ENCODE data around the gene RLN3. TPM values are rescaled to one million over a fixed set of nuclear protein-coding genes. Genes with fewer than 3 reads are reported as not detected.
"Not testable (repeated sequence)": the region's sequence is repeated elsewhere in the genome, so short reads cannot be mapped to it uniquely, and the experiment has no call there.

RLN3 gene
- total RNA-seq, 1 donor from 2014 or later = not detected

DNA sequence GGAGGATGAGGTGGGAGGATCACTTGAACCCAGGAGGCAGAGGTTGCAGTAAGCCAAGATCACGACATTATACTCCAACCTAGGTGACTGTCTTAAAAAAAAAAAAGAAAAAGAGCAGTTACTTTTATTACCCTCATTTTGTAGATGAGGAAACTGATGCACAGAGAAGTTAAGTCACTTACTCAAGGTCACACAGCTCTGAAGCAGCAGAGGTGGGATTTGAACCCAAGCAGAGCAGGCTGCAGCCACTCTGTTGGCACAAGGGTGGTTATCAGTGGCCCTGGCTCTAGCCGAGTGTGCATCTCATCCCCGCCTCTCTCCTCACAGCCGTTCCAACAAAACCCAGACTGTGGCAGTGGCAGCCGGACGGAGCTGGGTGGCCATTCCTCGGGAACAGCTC, 11.2 kb downstream of the RLN3 start:
- no peak overlapping the region for H3K27ac Mint-ChIP-seq
- ATAC-seq (ENCODE audit: low read depth) (no peak), DNase-seq (no peak)
- CTCF ChIA-PET = no interaction called here
- POLR2A ChIA-PET = interaction anchor here (0.5 kb wide), 1 partner anchor 183 kb away, joined by 11 read pairs; no protein-coding TSS in a partner anchor
- H3K4me1 Mint-ChIP-seq = peaks cover 14% of the 10 kb centered on the region
- intact Hi-C loops (cut with micrococcal nuclease) = no loop called here
- no peak for TF ChIP-seq CTCF (IDR thresholded peaks at IDR 0.05)
- peaks cover 61% of the 10 kb centered on the region for H3K36me3 Mint-ChIP-seq (ENCODE audit: low read depth)
- H3K27me3 Mint-ChIP-seq = no peaks in the 10 kb centered on the region
- no peaks in the 10 kb centered on the region for H3K9me3 Mint-ChIP-seq
- no peak overlapping the region for H3K4me3 Mint-ChIP-seq

DNA sequence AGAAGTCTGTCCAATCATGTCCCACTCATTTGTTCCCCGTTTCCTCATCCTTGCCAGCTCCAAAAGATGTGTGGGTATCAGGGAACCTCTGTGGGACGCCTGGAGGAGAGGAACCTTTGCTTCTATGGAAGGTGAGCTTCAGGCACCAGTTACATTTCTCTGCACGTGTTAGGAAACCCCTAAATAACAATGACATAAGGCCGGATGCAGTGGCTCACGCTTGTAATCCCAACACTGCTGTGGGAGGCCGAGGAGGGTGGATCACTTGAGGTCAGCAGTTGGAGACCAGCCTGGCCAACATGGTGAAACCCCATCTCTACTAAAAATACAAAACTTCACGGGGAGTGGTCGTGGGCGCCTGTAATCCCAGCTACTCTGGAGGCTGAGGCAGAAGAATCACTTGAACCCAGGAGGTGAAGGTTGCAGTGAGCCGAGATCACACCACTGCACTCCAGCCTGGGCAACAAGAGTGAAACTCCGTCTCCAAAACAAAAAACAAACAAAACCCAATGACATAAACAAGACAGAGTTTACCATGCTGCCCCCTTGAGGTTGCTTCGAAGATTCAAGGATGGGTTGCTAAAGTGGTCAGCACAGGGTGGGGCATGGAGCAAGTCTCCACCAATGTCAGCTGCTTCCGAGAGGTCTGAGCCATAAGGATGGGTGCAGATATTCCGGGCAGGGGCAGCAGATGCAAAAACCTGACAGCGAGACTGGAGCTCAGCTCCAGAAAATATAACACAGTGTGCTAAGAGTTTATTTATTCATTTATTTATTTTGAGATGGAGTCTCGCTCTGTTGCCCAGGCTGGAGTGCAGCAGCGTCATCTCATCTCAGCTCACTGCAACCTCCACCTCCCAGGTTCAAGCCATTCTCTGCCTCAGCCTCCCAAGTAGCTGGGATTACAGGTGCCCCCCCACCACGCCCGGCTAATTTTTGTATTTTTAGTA, 15.0 kb downstream of the RLN3 start:
- ChIA-PET POLR2A (interaction anchor here (0.6 to 2.0 kb wide), 5 partner anchors 11 to 137 kb away, joined by 3 to 9 read pairs (median 5); partner anchors contain the start of genes BRME1, CC2D1A, DCAF15 and IL27RA), CTCF (interaction anchor here (0.7 to 1.9 kb wide), 8 partner anchors 10 to 206 kb away, joined by 3 to 10 read pairs (median 3); partner anchors contain the start of gene DCAF15)
- H3K4me1 Mint-ChIP-seq = peaks cover 13% of the 10 kb centered on the region
- peak overlapping the region; percentile 63 for H3K27ac Mint-ChIP-seq
- peaks cover 67% of the 10 kb centered on the region for H3K36me3 Mint-ChIP-seq (ENCODE audit: low read depth)
- not testable (repeated sequence) for H3K27me3 Mint-ChIP-seq, H3K4me3 Mint-ChIP-seq, H3K9me3 Mint-ChIP-seq, DNase-seq
- ATAC-seq (ENCODE audit: low read depth) = peak; percentile 80
- intact Hi-C loops (cut with micrococcal nuclease) = loop anchor here (1.0 kb wide), 1 partner anchor 163 kb away; no protein-coding TSS in a partner anchor

GRCh38 chr19:14047866-14048265, 19.9 kb downstream of the RLN3 start:
- not testable (repeated sequence) for H3K4me3 Mint-ChIP-seq; H3K27me3 Mint-ChIP-seq; H3K4me1 Mint-ChIP-seq; DNase-seq; H3K9me3 Mint-ChIP-seq; H3K27ac Mint-ChIP-seq; ATAC-seq (ENCODE audit: low read depth)
- intact Hi-C loops (cut with micrococcal nuclease) = loop anchor here (1.0 kb wide), 3 partner anchors 96 to 168 kb away; partner anchors contain the start of gene DCAF15
- H3K36me3 Mint-ChIP-seq (ENCODE audit: low read depth) = peaks cover 63% of the 10 kb centered on the region
- ChIA-PET CTCF (interaction anchor here (0.7 to 3.5 kb wide), 13 partner anchors 10 to 172 kb away, joined by 3 to 33 read pairs (median 4); partner anchors contain the start of genes BRME1, CC2D1A, IL27RA and MISP3), POLR2A (interaction anchor here (0.7 to 1.7 kb wide), 4 partner anchors 41 to 200 kb away, joined by 3 to 5 read pairs (median 3); no protein-coding TSS in a partner anchor)

DNA sequence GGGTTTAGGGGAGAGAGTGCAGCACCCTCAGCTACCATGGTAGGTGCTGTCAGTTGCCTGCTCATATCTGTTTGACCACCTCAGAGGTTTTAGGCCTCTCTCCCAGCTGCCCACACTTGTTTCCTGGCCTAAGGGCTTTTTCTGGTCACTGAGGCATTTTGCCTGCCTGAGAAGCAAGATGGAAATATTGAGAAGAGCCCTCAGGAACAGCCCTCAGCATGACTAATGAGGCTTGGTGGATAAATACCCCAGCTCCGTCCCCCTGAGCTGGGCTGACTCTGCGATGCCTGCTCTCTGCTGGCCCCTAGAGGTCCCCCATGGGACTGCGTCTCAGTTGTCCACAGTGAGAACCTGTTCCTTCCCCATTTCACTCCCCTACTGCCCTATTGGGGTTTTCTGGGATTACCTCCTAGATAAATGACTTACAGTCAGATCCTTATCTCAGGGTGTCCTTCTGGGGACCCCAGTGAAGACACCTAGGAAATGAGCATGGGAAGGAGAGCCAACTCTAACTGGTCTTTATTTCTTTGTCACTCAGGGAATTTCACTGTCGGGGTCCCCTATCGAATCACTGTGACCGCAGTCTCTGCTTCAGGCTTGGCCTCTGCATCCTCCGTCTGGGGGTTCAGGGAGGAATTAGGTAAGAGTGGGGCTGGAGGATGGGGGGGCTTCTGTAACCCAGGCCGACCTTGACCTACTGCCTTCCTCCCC, 20.6 kb downstream of the RLN3 start:
- H3K4me3 Mint-ChIP-seq = no peak overlapping the region
- no peak for TF ChIP-seq CTCF (IDR thresholded peaks at IDR 0.05)

GRCh38 chr19:14050512-14050911, 22.6 kb downstream of the RLN3 start:
- POLR2A ChIA-PET = interaction anchor here (0.7 kb wide), 1 partner anchor 117 kb away, joined by 8 read pairs; no protein-coding TSS in a partner anchor
- Mint-ChIP-seq H3K9me3 (no peaks in the 10 kb centered on the region), H3K27ac (no peak overlapping the region), H3K27me3 (no peaks in the 10 kb centered on the region), H3K4me3 (no peak overlapping the region), H3K4me1 (no peaks in the 10 kb centered on the region), H3K36me3 (ENCODE audit: low read depth) (peaks cover 54% of the 10 kb centered on the region)
- no peak for TF ChIP-seq CTCF (IDR thresholded peaks at IDR 0.05)
- ATAC-seq (ENCODE audit: low read depth) = no peak
- CTCF ChIA-PET = interaction anchor here (1.0 to 3.5 kb wide), 3 partner anchors 9 to 169 kb away, joined by 3 to 33 read pairs (median 3); partner anchors contain the start of gene IL27RA
- no peak for DNase-seq
- intact Hi-C loops (cut with micrococcal nuclease) = no loop called here

More for the DNA sequence above, 20.6 kb downstream of the RLN3 start:
- ATAC-seq (ENCODE audit: low read depth) (peak; percentile 99), DNase-seq (peak; percentile 71)
- no peaks in the 10 kb centered on the region for H3K9me3 Mint-ChIP-seq
- intact Hi-C loops (cut with micrococcal nuclease) = loop anchor here (1.0 kb wide), 3 partner anchors 96 to 168 kb away; partner anchors contain the start of gene DCAF15
- no peaks in the 10 kb centered on the region for H3K27me3 Mint-ChIP-seq
- ChIA-PET CTCF (interaction anchor here (0.7 to 3.5 kb wide), 13 partner anchors 10 to 173 kb away, joined by 3 to 33 read pairs (median 4); partner anchors contain the start of genes BRME1, CC2D1A, IL27RA and MISP3), POLR2A (interaction anchor here (0.7 to 1.7 kb wide), 4 partner anchors 10 to 201 kb away, joined by 3 to 9 read pairs (median 4); no protein-coding TSS in a partner anchor)
- H3K36me3 Mint-ChIP-seq (ENCODE audit: low read depth) = peaks cover 62% of the 10 kb centered on the region
- H3K4me1 Mint-ChIP-seq = no peaks in the 10 kb centered on the region
- no peak overlapping the region for H3K27ac Mint-ChIP-seq

DNA sequence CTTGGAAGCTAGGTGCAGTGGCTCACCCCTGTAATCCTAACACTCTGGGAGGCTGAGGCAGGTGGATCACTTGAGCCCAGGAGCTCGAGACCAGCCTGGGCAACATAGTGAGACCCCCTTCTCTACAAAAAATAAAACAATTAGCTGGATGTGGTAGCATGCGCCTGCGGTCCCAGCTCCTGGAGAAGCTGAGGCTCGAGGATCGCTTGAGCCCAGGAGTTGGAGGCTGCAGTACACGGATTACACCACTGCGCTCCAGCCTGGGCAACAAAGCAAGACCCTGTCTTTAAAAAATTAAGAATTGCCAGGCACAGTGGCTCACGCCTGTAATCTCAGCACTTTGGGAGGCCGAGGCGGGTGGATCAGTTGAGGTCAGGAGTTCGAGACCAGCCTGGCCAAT, 23.0 kb downstream of the RLN3 start:
- peaks cover 50% of the 10 kb centered on the region for H3K36me3 Mint-ChIP-seq (ENCODE audit: low read depth)
- H3K9me3 Mint-ChIP-seq; DNase-seq; H3K4me1 Mint-ChIP-seq; H3K27me3 Mint-ChIP-seq; H3K4me3 Mint-ChIP-seq; H3K27ac Mint-ChIP-seq; ATAC-seq (ENCODE audit: low read depth); intact Hi-C loops (cut with micrococcal nuclease); POLR2A ChIA-PET: not testable (repeated sequence)
- CTCF ChIA-PET = interaction anchor here (1.0 to 3.5 kb wide), 3 partner anchors 9 to 170 kb away, joined by 3 to 33 read pairs (median 3); partner anchors contain the start of gene IL27RA

Measured in activated B cell treated with CpG ODN at 0.5 μM for 24 hours (primary cell).